HUES64 (cell line): ENCODE results near the gene TMEM106C.

Experiments used
- H3K27ac ChIP-seq: 2 replicates; pipeline ENCODE4 v1.7.0; 2013; ENCODE audit warnings: low read depth, low read length, inconsistent platforms
- H3K27me3 ChIP-seq: 2 replicates; pipeline ENCODE4 v1.6.1; 2013; ENCODE audit warnings: mild to moderate bottlenecking, low read length; ENCODE audit not compliant: insufficient read depth
- H3K36me3 ChIP-seq: 2 replicates; pipeline ENCODE4 v1.6.1; 2013; ENCODE audit warnings: mild to moderate bottlenecking, low read length; ENCODE audit not compliant: insufficient read depth
- H3K4me1 ChIP-seq: 2 replicates; pipeline ENCODE4 v1.6.1; 2013; ENCODE audit warnings: mild to moderate bottlenecking, low read length, moderate library complexity; ENCODE audit not compliant: insufficient read depth
- H3K4me3 ChIP-seq: 2 replicates; pipeline ENCODE4 v1.5.1; 2013; ENCODE audit warnings: mild to moderate bottlenecking, low read length, moderate library complexity
- H3K9ac ChIP-seq: 2 replicates; pipeline ENCODE4 v1.6.1; 2013; ENCODE audit warnings: mild to moderate bottlenecking, low read depth, low read length
- H3K9me3 ChIP-seq: 2 replicates; pipeline ENCODE4 v1.6.1; 2013; ENCODE audit warnings: low read depth, low read length; ENCODE audit not compliant: insufficient read depth
- WGBS: fragments of 150-250, 120-280 bp; methylation state at CpG from one replicate; pipeline ENCODE4 v1.1.7; 2013; ENCODE audit warnings: missing lambda C conversion rate; 5-methylcytosine and 5-hydroxymethylcytosine counted together

Gene TMEM106C

DNA sequence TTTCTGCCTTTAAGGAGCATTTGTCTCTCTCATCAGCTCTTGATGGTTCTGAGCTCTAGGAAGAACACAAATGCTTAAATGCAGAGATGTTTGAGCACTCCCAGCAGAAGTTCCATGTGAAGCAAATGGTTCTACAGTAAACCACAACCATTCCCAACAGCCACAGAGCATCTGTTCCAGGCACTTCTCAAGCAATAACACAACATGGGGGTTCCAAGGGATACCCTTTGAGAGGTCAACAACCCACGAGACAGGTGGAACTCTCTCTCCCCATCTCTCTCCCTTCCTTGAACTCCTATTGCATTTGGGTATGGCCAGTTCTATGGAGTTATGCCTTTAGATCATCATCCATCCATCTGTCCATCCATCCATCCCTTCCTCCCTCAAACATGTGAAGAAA, 46.1 kb downstream of the TMEM106C start:
- H3K9ac ChIP-seq: no peak overlapping the region
- peaks cover 100% of the 10 kb centered on the region for H3K27me3 ChIP-seq
- H3K4me3 ChIP-seq: no peak overlapping the region
- H3K36me3 ChIP-seq: no peaks in the 10 kb centered on the region
- no peaks in the 10 kb centered on the region for H3K9me3 ChIP-seq
- 71% methylated on average over 1 of the region's 1 CpG for WGBS
- no peak overlapping the region for H3K27ac ChIP-seq
- 0 out of 2 replicates have a peak, but pooled peaks cover 5% of the 10 kb centered on the region for H3K4me1 ChIP-seq

DNA sequence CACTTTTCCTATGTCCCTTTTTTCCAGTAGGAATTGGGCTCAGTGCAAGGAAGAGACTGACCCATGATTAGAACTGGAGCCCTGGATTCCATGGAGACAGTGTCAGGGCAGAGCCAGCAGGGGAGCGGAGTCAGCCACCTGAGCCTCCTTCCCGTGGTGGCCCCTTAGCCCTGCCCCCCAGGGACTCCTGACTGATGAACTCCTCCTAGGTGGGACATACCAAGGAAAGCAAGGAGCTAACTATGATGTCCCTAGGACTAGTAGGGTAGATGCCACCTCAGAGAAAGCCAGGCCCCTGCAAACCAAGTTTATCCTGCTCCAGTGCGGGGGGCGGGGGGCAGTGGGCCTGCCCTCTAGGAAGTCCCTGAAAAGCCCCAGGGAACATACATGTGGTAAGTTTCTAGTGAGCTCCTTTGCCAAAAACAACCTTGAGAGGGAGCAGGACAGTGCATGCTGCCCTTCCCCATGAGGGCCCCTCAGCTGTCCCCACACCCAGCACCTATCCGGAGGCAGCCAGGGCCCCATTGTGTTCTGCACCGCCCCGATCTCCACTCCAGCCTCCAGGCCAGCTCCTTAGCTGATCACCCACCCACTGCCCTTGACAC, 47.1 kb downstream of the TMEM106C start:
- 0 out of 2 replicates have a peak, but pooled peaks cover 4% of the 10 kb centered on the region for H3K4me1 ChIP-seq
- no peaks in the 10 kb centered on the region for H3K9me3 ChIP-seq
- no peak overlapping the region for H3K4me3 ChIP-seq
- 42% methylated on average over 7 of the region's 7 CpGs for WGBS
- H3K27me3 ChIP-seq: peaks cover 100% of the 10 kb centered on the region
- no peak overlapping the region for H3K27ac ChIP-seq
- no peak overlapping the region for H3K9ac ChIP-seq
- no peaks in the 10 kb centered on the region for H3K36me3 ChIP-seq

DNA sequence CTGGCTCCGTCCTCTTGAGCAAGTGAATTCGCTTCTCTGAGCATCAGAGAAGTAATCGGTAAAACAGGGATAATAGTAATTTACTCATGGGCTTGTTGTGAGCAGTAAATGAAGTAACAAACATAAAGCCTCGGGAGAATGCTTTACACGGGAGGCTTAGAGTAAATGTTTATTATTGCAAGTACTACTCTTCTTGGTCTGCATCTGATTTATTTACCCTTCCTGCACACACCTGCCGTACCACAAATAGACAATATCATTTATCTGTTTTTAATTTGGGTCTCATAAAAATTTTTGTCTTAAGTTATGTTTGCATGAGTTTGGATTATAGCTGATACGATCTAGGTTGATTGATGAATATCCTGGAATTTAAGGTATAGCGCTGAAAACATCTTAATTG, 48.7 kb downstream of the TMEM106C start:
- WGBS: 71% methylated on average over 7 of the region's 8 CpGs
- no peaks in the 10 kb centered on the region for H3K36me3 ChIP-seq
- H3K9ac ChIP-seq: no peak overlapping the region
- H3K27me3 ChIP-seq: peaks cover 100% of the 10 kb centered on the region
- no peaks in the 10 kb centered on the region for H3K4me1 ChIP-seq
- no peaks in the 10 kb centered on the region for H3K9me3 ChIP-seq
- H3K4me3 ChIP-seq: no peak overlapping the region
- H3K27ac ChIP-seq: no peak overlapping the region

DNA sequence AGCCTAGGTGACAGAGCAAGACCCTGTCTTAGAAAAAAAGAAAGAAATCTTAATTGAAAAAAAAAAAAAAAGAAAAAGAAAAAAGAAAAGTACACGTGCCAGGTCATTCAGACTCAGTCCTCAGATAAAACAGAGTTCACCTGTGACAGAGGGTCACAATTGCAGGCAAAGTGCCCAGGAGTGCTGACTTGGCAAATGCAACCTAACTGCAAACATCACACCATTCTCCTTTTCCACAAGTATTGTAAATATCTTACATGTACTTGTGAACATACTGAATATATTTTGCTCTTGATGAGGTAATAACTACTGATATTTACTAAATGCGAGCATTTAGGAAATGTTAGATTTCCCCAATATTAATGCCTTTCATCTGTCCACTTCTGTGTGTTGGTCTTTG, 49.9 kb downstream of the TMEM106C start:
- Histone ChIP-seq H3K9ac (no peak overlapping the region), H3K4me1 (no peaks in the 10 kb centered on the region), H3K27ac (no peak overlapping the region), H3K27me3 (peaks cover 100% of the 10 kb centered on the region), H3K4me3 (no peak overlapping the region), H3K9me3 (no peaks in the 10 kb centered on the region), H3K36me3 (no peaks in the 10 kb centered on the region)
- WGBS: 63% methylated on average over 2 of the region's 2 CpGs

DNA sequence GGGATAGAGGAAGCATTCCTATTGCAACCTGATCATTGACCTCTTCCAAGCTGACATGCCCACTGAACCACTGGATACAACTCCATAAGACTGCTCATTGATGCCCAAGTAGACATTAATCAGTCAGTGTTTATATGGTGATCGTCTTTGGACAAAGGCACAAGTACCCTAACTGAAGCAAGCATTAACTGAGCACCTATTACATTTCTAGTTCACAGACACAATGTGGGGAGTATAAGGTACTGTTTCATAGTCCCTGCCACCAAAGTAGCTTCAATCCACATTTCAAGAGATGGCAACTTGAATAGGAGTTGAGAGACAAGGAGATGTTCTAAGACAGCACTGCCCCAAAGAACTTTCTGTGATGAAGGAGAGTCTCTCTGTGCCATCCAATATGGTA, 51.7 kb downstream of the TMEM106C start:
- peaks cover 100% of the 10 kb centered on the region for H3K27me3 ChIP-seq
- WGBS: 89% methylated on average over 1 of the region's 1 CpG
- H3K9me3 ChIP-seq: no peaks in the 10 kb centered on the region
- no peaks in the 10 kb centered on the region for H3K36me3 ChIP-seq
- H3K4me1 ChIP-seq: no peaks in the 10 kb centered on the region
- no peak overlapping the region for H3K9ac ChIP-seq
- H3K27ac ChIP-seq: no peak overlapping the region
- H3K4me3 ChIP-seq: no peak overlapping the region

DNA sequence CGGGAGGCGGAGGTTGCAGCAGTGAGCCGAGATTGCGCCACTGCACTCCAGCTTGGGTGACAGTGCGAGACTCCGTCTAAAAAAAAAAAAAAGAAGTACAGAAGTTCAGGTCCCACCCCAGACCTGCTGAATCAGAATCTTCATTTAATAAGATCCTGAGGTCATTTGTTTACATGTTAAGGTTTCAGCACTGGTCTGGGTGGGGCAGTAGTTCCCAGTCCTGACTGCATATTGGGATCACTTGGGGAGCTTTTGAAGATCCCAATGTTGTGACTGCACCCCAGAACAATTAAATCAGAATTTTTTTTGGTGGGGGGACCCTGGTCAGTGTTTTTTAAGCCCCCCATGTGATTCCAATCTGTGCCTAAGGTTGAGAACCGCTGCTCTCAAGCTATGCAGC, 52.6 kb downstream of the TMEM106C start:
- Histone ChIP-seq H3K4me3 (no peak overlapping the region), H3K27me3 (peaks cover 100% of the 10 kb centered on the region), H3K4me1 (no peaks in the 10 kb centered on the region), H3K9ac (no peak overlapping the region), H3K9me3 (no peaks in the 10 kb centered on the region), H3K36me3 (no peaks in the 10 kb centered on the region), H3K27ac (no peak overlapping the region)
- WGBS: 84% methylated on average over 7 of the region's 7 CpGs

DNA sequence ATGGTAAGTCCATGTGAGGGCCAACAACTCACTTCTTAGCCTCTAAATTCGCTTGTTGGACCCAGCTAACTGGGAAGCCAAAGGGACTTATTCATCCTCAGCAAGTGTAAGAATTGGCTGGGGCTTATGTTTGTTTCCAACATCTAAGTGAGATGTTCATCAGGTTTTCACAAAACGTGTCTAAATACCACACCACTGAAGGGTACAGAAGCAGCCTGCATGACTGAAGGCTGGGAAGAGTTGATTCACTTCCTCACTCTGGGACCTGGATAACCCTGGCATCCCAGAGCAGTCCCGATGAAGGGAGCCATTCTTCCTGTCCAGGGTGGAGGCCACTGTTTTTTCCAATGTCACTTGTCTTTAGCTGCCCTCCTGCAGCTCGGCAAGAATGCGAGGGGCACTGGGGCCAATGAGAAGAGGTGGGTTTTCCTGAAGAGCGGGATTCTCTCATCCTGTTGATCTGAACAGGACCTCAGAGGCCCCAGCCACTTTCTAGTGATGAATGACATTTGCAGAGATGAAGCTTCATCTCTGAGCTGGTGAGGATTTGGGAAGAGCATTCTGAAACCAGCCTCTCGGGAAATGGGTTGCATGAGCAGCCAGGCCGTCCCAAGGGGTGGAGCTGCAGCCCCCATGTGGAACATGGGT, 53.1 kb downstream of the TMEM106C start:
- 48% methylated on average over 8 of the region's 8 CpGs for WGBS
- no peak overlapping the region for H3K9ac ChIP-seq
- no peaks in the 10 kb centered on the region for H3K36me3 ChIP-seq
- no peak overlapping the region for H3K4me3 ChIP-seq
- no peak overlapping the region for H3K27ac ChIP-seq
- no peaks in the 10 kb centered on the region for H3K9me3 ChIP-seq
- peaks cover 100% of the 10 kb centered on the region for H3K27me3 ChIP-seq
- no peaks in the 10 kb centered on the region for H3K4me1 ChIP-seq

DNA sequence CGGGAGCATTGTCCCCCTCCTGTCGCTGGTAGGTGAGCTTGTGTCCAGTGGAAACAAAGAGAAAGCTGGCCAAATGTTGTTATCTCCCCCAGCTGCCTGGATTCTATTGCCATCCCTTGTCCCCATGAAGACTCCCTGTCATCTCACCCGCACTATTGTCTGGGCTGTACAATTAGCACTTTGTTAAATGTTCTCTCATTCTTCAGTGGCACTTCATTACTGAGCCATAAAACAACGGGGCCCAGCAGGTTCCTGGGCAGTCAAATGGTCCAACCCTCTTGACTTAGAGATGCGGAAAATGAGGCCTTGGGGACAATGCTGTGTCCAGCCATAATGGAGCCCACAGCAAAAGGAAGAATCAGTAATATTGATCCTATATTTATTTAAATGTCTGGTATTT, 54.1 kb downstream of the TMEM106C start:
- H3K27ac ChIP-seq: no peak overlapping the region
- peaks cover 98% of the 10 kb centered on the region for H3K27me3 ChIP-seq
- H3K9me3 ChIP-seq: no peaks in the 10 kb centered on the region
- no peak overlapping the region for H3K9ac ChIP-seq
- H3K4me1 ChIP-seq: peaks cover 6% of the 10 kb centered on the region; the same call in 1 of the 2 replicates
- H3K36me3 ChIP-seq: no peaks in the 10 kb centered on the region
- no peak overlapping the region for H3K4me3 ChIP-seq
- 57% methylated on average over 5 of the region's 5 CpGs for WGBS

DNA sequence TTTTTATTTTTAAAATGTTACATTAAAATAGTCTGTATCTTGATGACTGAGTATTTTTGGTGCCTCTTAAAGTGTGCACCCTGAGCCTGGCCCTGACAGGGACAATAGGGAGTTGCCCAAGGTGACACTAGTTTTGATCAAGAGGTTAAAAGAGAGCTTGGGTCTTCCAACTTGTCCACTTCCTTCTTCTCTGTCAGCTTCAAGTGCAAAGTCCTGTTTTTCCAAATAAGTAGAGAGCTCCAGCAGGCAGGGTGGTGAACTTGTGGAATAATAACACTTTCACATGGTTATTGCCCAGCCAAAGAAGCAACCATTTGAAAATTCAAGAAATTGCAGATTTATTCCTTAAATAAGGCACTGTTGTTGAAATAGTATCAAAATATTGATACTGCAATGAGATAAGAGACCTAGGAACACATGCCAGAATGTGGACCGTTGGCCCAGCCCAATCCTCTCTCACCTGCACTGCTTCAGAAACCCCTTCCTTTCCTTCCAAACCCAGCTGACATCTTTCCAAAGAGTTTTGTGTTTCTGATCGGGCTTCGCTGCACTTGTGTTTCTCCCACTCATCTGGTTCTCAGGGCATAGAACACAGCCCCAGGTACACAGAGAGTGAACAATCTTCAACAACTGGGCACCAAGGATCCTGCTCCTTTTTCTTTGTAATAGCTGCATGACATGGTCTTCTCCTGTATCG, 54.7 kb downstream of the TMEM106C start:
- Histone ChIP-seq H3K4me3 (no peak overlapping the region), H3K36me3 (no peaks in the 10 kb centered on the region), H3K9ac (no peak overlapping the region), H3K4me1 (peaks cover 12% of the 10 kb centered on the region; the same call in 1 of the 2 replicates), H3K27ac (no peak overlapping the region), H3K9me3 (no peaks in the 10 kb centered on the region), H3K27me3 (peaks cover 98% of the 10 kb centered on the region)
- WGBS: 81% methylated on average over 4 of the region's 4 CpGs
